C4-2B (cell line): Measurements from ENCODE around the gene WDR81.

Experiments used
- ZFX ChIP-seq: fragments of 450-650 bp; IDR thresholded peaks from 2 replicates; pipeline ENCODE4 v1.6.1; 2017
- TF ChIP-seq, protein P1 (sequence below): fragments of 450-650 bp; conservative IDR thresholded peaks from 2 replicates; pipeline ENCODE4 v1.5.1; 2017; ENCODE audit warnings: mild to moderate bottlenecking

DNA sequence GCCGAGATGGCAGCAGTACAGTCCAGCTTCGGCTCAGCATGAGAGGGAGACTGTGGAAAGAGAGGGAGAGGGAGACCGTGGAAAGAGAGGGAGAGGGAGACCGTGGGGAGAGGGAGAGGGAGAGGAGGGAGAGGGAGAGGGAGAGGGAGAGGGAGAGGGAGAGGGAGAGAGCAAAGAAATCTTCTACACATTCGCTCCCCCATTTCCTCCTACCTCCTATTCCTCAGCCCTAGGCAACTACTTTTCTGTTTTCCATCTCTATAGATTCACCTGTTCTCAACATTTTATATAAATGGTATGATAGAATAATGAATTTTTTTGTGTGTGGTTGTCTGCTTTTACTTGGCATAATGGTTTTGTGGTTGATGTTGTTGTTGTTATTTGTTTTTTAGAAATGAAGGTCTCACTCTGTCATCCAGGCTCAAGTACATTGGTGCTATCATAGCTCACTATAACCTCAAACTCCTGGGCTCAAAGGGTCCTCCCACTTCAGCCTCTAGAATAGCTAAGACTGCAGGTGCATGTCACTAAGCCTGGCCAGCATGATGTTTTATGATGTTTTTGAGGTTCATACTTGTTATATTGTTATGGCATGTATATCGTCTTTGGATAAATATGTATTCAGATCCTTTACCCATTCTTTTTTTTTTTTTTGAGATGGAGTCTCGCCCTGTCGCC is 33.8 kb upstream of the WDR81 start:
- TF ChIP-seq, protein P1, sequence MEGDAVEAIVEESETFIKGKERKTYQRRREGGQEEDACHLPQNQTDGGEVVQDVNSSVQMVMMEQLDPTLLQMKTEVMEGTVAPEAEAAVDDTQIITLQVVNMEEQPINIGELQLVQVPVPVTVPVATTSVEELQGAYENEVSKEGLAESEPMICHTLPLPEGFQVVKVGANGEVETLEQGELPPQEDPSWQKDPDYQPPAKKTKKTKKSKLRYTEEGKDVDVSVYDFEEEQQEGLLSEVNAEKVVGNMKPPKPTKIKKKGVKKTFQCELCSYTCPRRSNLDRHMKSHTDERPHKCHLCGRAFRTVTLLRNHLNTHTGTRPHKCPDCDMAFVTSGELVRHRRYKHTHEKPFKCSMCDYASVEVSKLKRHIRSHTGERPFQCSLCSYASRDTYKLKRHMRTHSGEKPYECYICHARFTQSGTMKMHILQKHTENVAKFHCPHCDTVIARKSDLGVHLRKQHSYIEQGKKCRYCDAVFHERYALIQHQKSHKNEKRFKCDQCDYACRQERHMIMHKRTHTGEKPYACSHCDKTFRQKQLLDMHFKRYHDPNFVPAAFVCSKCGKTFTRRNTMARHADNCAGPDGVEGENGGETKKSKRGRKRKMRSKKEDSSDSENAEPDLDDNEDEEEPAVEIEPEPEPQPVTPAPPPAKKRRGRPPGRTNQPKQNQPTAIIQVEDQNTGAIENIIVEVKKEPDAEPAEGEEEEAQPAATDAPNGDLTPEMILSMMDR: no peak
- no peak for TF ChIP-seq ZFX
